Keratinocyte (primary cell): ENCODE data around the gene GLUL.

Experiments
- EZH2 ChIP-seq: IDR thresholded peaks from one replicate; pipeline ENCODE4 v1.6.1; 2012; ENCODE audit warnings: inconsistent platforms, mild to moderate bottlenecking, low read length, moderate library complexity
- TF ChIP-seq, protein P1 (sequence below), 3 experiments: IDR thresholded peaks in 1 of 3; conservative IDR thresholded peaks in 1 of 3; optimal IDR thresholded peaks in 1 of 3; 2 replicates in 2 of 3; 3 replicates in 1 of 3; pipeline versions ENCODE3 to v1.5.1; 2011; ENCODE audit warnings: low read length in 3 of 3, mild to moderate bottlenecking in 3 of 3, moderate library complexity in 2 of 3, control low read depth in 1 of 3, inconsistent platforms in 1 of 3; ENCODE audit not compliant: insufficient read depth in 2 of 3; ENCODE audit errors: extremely low read depth in 1 of 3

DNA sequence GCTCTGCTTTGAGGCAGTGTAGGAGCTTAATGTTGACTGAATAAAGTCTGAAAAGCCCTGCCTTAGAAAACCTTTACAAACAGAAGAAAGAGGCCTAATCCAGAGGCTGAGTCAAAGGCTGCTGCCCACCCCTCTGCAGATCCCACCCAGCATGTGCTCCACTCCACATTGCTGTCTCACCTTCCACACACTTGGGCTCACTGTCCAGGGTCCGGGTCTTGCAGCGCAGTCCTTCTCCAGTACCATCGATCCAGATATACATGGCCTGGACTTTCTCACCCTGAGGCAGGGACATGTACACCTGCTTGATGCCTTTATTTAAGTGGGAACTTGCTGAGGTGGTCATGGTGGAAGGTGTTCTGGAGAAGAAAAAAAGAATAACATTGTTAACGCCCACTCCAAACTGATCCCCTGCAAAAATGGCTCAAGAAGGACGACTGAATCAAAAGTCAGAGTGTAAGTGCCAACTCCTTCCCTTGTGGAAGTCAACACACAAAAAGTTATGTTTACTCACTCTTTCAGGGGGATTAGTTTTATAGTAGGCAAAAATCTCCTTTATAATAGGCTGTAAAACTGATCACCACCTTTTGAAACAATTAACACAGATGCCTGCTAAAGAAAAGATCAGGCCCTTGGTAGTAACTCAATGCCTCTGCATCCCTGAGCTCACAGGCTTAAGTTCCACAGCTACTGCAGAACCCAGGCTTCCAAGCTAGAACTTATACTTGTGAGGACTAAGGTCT lies 3.0 kb downstream of the GLUL start:
- no peak for TF ChIP-seq EZH2
- TF ChIP-seq, protein P1, sequence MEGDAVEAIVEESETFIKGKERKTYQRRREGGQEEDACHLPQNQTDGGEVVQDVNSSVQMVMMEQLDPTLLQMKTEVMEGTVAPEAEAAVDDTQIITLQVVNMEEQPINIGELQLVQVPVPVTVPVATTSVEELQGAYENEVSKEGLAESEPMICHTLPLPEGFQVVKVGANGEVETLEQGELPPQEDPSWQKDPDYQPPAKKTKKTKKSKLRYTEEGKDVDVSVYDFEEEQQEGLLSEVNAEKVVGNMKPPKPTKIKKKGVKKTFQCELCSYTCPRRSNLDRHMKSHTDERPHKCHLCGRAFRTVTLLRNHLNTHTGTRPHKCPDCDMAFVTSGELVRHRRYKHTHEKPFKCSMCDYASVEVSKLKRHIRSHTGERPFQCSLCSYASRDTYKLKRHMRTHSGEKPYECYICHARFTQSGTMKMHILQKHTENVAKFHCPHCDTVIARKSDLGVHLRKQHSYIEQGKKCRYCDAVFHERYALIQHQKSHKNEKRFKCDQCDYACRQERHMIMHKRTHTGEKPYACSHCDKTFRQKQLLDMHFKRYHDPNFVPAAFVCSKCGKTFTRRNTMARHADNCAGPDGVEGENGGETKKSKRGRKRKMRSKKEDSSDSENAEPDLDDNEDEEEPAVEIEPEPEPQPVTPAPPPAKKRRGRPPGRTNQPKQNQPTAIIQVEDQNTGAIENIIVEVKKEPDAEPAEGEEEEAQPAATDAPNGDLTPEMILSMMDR (optimal IDR thresholded peaks at IDR 0.05 in 1 of 3, IDR thresholded peaks at IDR 0.05 in 1 of 3, conservative IDR thresholded peaks at IDR 0.05 in 1 of 3; ENCODE audit: extremely low read depth in 1 of 3, insufficient read depth in 2 of 3, low read length in 3 of 3), result no peak
